ENCODE data around the gene PTOV1. TPM values are rescaled to one million over a fixed set of nuclear protein-coding genes. Genes with fewer than 3 reads are reported as not detected.
A peak's percentile ranks its signal among the peaks of the same experiment; 100 is the strongest.

The PTOV1 gene
- total and polyA plus RNA-seq, 4 donors: 38.0 to 52.3 (median 41.3) TPM

GRCh38 chr19:49877879-49878743, 27.2 kb downstream of the PTOV1 start:
- H3K36me3 ChIP-seq (ENCODE audit: control insufficient read depth in 4 of 4, insufficient read depth in 3 of 4, low read depth in 1 of 4, low read length in 3 of 4): peaks cover 22 to 31% (median 30%) of the 10 kb centered on the region in 4 donors
- 10% methylated on average over 41 of the region's 41 CpGs for WGBS
- no peaks in the 10 kb centered on the region for H3K27me3 ChIP-seq (ENCODE audit: control insufficient read depth in 4 of 4, insufficient read depth in 4 of 4, low read length in 3 of 4)

More at GRCh38 chr19:49877879-49878743, 27.2 kb downstream of the PTOV1 start:
- H3K27ac ChIP-seq (ENCODE audit: low read depth in 1 of 2, low read length in 2 of 2): peak overlapping the region; percentile 92 to 96
- H3K4me3 ChIP-seq (ENCODE audit: low read depth in 1 of 3, low read length in 3 of 3): peak overlapping the region; percentile 58 to 76 (median 65)
- peak; percentile 99 for DNase-seq (ENCODE audit: low spot score)
- TF ChIP-seq, protein P1, sequence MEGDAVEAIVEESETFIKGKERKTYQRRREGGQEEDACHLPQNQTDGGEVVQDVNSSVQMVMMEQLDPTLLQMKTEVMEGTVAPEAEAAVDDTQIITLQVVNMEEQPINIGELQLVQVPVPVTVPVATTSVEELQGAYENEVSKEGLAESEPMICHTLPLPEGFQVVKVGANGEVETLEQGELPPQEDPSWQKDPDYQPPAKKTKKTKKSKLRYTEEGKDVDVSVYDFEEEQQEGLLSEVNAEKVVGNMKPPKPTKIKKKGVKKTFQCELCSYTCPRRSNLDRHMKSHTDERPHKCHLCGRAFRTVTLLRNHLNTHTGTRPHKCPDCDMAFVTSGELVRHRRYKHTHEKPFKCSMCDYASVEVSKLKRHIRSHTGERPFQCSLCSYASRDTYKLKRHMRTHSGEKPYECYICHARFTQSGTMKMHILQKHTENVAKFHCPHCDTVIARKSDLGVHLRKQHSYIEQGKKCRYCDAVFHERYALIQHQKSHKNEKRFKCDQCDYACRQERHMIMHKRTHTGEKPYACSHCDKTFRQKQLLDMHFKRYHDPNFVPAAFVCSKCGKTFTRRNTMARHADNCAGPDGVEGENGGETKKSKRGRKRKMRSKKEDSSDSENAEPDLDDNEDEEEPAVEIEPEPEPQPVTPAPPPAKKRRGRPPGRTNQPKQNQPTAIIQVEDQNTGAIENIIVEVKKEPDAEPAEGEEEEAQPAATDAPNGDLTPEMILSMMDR (IDR thresholded peaks at IDR 0.05; ENCODE audit: low read depth, low read length, missing input control): no peak
- TF ChIP-seq FOXA2 (IDR thresholded peaks at IDR 0.05): no peak
- TF ChIP-seq, protein P2, sequence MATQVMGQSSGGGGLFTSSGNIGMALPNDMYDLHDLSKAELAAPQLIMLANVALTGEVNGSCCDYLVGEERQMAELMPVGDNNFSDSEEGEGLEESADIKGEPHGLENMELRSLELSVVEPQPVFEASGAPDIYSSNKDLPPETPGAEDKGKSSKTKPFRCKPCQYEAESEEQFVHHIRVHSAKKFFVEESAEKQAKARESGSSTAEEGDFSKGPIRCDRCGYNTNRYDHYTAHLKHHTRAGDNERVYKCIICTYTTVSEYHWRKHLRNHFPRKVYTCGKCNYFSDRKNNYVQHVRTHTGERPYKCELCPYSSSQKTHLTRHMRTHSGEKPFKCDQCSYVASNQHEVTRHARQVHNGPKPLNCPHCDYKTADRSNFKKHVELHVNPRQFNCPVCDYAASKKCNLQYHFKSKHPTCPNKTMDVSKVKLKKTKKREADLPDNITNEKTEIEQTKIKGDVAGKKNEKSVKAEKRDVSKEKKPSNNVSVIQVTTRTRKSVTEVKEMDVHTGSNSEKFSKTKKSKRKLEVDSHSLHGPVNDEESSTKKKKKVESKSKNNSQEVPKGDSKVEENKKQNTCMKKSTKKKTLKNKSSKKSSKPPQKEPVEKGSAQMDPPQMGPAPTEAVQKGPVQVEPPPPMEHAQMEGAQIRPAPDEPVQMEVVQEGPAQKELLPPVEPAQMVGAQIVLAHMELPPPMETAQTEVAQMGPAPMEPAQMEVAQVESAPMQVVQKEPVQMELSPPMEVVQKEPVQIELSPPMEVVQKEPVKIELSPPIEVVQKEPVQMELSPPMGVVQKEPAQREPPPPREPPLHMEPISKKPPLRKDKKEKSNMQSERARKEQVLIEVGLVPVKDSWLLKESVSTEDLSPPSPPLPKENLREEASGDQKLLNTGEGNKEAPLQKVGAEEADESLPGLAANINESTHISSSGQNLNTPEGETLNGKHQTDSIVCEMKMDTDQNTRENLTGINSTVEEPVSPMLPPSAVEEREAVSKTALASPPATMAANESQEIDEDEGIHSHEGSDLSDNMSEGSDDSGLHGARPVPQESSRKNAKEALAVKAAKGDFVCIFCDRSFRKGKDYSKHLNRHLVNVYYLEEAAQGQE (IDR thresholded peaks at IDR 0.05): peak; percentile 24
- TF ChIP-seq JUND (IDR thresholded peaks at IDR 0.05): no peak
- TF ChIP-seq HNF4G (IDR thresholded peaks at IDR 0.05): no peak
- peak in 1 of 2 donors; percentile 11 for TF ChIP-seq HNF4A (conservative IDR thresholded peaks at IDR 0.05)
- no peak for TF ChIP-seq ATF3 (IDR thresholded peaks at IDR 0.05)
- TF ChIP-seq TAF1 (conservative IDR thresholded peaks at IDR 0.05): no peak
- no peak for TF ChIP-seq MAX (IDR thresholded peaks at IDR 0.05)
- no peak for TF ChIP-seq YY1 (IDR thresholded peaks at IDR 0.05)
- TF ChIP-seq NR2F2 (IDR thresholded peaks at IDR 0.05): no peak
- TF ChIP-seq SP1 (IDR thresholded peaks at IDR 0.05): peak; percentile 54
- no peak for TF ChIP-seq GABPA (IDR thresholded peaks at IDR 0.05 in 1 of 2, conservative IDR thresholded peaks at IDR 0.05 in 1 of 2)
- no peak for TF ChIP-seq RAD21 (IDR thresholded peaks at IDR 0.05)
- no peak for TF ChIP-seq EGR1 (IDR thresholded peaks at IDR 0.05; ENCODE audit: low read depth in 2 of 2)
- TF ChIP-seq RXRA (IDR thresholded peaks at IDR 0.05): peak; percentile 61 to 82
- TF ChIP-seq, protein P3, sequence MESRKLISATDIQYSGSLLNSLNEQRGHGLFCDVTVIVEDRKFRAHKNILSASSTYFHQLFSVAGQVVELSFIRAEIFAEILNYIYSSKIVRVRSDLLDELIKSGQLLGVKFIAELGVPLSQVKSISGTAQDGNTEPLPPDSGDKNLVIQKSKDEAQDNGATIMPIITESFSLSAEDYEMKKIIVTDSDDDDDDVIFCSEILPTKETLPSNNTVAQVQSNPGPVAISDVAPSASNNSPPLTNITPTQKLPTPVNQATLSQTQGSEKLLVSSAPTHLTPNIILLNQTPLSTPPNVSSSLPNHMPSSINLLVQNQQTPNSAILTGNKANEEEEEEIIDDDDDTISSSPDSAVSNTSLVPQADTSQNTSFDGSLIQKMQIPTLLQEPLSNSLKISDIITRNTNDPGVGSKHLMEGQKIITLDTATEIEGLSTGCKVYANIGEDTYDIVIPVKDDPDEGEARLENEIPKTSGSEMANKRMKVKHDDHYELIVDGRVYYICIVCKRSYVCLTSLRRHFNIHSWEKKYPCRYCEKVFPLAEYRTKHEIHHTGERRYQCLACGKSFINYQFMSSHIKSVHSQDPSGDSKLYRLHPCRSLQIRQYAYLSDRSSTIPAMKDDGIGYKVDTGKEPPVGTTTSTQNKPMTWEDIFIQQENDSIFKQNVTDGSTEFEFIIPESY (IDR thresholded peaks at IDR 0.05): no peak
- no peak for TF ChIP-seq FOXA1 (IDR thresholded peaks at IDR 0.05)
- no peaks in the 10 kb centered on the region for H3K9me3 ChIP-seq (ENCODE audit: control insufficient read depth in 4 of 4, low read length in 3 of 4)
- H3K9ac ChIP-seq (ENCODE audit: low read depth in 1 of 2, low read length in 2 of 2): peak overlapping the region; percentile 68 to 87
- H3K4me1 ChIP-seq (ENCODE audit: control insufficient read depth in 4 of 4, insufficient read depth in 4 of 4, low read length in 3 of 4): peaks cover 2 to 37% (median 23%) of the 10 kb centered on the region in 4 donors
